ENCODE results near the gene FNDC11.

The FNDC11 gene

DNA sequence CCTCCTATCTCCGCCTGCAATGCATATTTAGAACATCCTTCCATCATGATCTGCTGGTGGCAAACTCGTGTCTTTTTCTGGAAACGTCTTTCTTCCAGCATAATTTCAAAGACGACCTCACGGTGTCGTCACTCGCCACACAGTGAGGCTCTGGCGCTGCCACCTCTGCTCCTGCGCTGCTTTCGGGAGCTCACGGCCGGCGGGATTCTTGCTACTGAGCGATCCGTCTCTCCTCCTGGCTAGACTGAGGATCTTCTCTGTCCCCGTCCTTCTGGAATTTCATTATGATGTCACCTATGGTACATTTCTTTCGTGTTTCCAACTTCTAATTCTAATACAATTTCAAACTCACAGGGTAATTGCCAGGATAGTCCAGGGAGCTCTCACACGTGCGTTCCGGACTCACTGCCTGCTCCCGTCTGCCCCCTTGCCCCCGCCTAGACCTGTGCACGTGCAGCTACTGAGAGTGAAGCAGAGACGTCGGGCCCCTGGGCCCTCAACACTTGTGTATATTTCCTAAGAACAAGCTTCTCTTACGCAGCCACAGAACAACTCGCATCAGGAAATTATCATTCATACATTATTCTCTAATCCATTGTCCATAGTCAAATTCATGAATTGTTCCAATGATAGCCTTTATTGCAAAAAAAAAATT, 45.6 kb downstream of the FNDC11 start:
- no peak for DNase-seq (ENCODE audit: low spot score)

DNA sequence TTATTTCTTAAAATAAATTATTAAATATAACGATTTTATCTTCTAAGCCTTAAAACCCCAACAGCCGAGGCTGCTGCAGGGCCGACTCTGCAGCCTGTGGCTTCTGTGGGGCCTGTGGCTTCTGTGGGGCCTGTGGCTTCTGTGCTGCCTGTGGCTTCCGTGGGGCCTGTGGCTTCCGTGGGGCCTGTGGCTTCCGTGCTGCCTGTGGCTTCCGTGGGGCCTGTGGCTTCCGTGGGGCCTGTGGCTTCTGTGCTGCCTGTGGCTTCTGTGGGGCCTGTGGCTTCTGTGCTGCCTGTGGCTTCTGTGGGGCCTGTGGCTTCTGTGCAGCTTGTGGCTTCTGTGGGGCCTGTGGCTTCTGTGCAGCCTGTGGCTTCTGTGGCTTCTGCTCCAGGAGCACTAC, 47.7 kb downstream of the FNDC11 start:
- DNase-seq (ENCODE audit: low spot score) = peak; percentile 31

DNA sequence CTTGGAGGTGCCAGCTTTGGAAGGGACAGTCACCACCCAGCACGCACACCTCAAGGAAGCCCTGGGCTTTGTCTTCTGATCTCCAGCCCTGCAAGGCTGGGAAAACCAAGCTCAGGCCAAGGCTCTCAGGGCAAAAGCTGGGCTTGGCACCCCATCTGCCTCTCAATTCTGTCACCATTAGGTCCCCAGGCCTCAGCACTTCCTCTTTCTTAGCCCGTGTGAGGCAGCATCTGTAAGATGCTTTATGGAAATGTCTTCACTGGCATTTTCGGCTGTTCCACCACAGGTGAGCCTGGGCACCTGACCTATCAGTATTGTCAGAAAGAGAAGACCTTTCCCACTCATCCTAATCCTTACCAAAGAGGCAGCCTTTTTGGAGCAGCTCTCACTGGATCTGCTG, 48.4 kb downstream of the FNDC11 start:
- no peak for DNase-seq (ENCODE audit: low spot score)
